H54 (cell line): ENCODE results near the gene PCNX3.

Experiments
- DNase-seq: peaks from one replicate; pipeline ENCODE4 v3.0.0; 2011; ENCODE audit warnings: low spot score, mixed read lengths; ENCODE audit not compliant: insufficient read length
- FAIRE-seq: peaks from 3 replicates; lab custom pipeline; 2011; peaks lifted over from hg19 to GRCh38; lab: Jason Lieb, UNC
- POLR2A ChIP-seq: IDR thresholded peaks from 2 replicates; pipeline ENCODE4 v1.6.1; 2011; ENCODE audit warnings: low read depth, mild to moderate bottlenecking, low read length

PCNX3 gene

GRCh38 chr11:65586247-65586630 lies 29.3 kb upstream of the PCNX3 start:
- DNase-seq (no peak), FAIRE-seq (no peak)
- no peak for TF ChIP-seq POLR2A

- DNase-seq (no peak), FAIRE-seq (no peak)
These were observed 28.9 kb upstream of the PCNX3 start for GRCh38 chr11:65586676-65587075.

GRCh38 chr11:65588199-65589054 lies 27.1 kb upstream of the PCNX3 start:
- DNase-seq (peak; percentile 85), FAIRE-seq (no peak)
- no peak for TF ChIP-seq POLR2A

More at GRCh38 chr11:65586676-65587075, 28.9 kb upstream of the PCNX3 start:
- TF ChIP-seq POLR2A: no peak

GRCh38 chr11:65589444-65590239 lies 25.9 kb upstream of the PCNX3 start:
- TF ChIP-seq POLR2A: no peak
- no peak for DNase-seq
- FAIRE-seq: no peak

- no peak for TF ChIP-seq POLR2A
- no peak for DNase-seq
- no peak for FAIRE-seq
These were observed 25.3 kb upstream of the PCNX3 start for GRCh38 chr11:65590240-65590738.

GRCh38 chr11:65591939-65592857 lies 23.4 kb upstream of the PCNX3 start:
- FAIRE-seq: no peak
- TF ChIP-seq POLR2A: no peak
- no peak for DNase-seq

- FAIRE-seq (no peak), DNase-seq (no peak)
- no peak for TF ChIP-seq POLR2A
These were observed 22.6 kb upstream of the PCNX3 start for GRCh38 chr11:65592858-65593517.

GRCh38 chr11:65593518-65594414 lies 21.8 kb upstream of the PCNX3 start:
- DNase-seq (no peak), FAIRE-seq (no peak)
- TF ChIP-seq POLR2A: no peak

- no peak for TF ChIP-seq POLR2A
- FAIRE-seq (no peak), DNase-seq (no peak)
These were observed 20.4 kb upstream of the PCNX3 start for GRCh38 chr11:65595131-65595530.

GRCh38 chr11:65595543-65596281 lies 19.9 kb upstream of the PCNX3 start, which contains the start of gene KCNK7:
Gene KCNK7, minus strand, starts transcription at chr11:65595800. Its CDS starts 28 bp downstream, at chr11:65595772.
- TF ChIP-seq POLR2A: no peak
- DNase-seq (no peak), FAIRE-seq (no peak)

GRCh38 chr11:65596520-65596919 lies 19.1 kb upstream of the PCNX3 start:
- FAIRE-seq: no peak
- no peak for DNase-seq

More at GRCh38 chr11:65596520-65596919, 19.1 kb upstream of the PCNX3 start:
- no peak for TF ChIP-seq POLR2A
